LNCaP clone FGC (cell line): Measurements from ENCODE around the gene GRM4.

Source experiments
- DNase-seq: peaks from one replicate; pipeline ENCODE4 v3.0.0-alpha.2; 2011; ENCODE audit warnings: low read depth
- H3K4me3 ChIP-seq: 2 replicates; pipeline ENCODE4 v1.5.1; 2011; ENCODE audit warnings: mild to moderate bottlenecking, low read depth, low read length, control low read depth
- TF ChIP-seq, protein P1 (sequence below): IDR thresholded peaks from 2 replicates; pipeline ENCODE4 v1.5.1; 2012; ENCODE audit warnings: mild to moderate bottlenecking; ENCODE audit not compliant: control insufficient read depth, insufficient read depth; ENCODE audit errors: extremely low read depth

GRM4 gene

GRCh38 chr6:34057191-34057590 is 88.7 kb downstream of the GRM4 start:
- TF ChIP-seq, protein P1, sequence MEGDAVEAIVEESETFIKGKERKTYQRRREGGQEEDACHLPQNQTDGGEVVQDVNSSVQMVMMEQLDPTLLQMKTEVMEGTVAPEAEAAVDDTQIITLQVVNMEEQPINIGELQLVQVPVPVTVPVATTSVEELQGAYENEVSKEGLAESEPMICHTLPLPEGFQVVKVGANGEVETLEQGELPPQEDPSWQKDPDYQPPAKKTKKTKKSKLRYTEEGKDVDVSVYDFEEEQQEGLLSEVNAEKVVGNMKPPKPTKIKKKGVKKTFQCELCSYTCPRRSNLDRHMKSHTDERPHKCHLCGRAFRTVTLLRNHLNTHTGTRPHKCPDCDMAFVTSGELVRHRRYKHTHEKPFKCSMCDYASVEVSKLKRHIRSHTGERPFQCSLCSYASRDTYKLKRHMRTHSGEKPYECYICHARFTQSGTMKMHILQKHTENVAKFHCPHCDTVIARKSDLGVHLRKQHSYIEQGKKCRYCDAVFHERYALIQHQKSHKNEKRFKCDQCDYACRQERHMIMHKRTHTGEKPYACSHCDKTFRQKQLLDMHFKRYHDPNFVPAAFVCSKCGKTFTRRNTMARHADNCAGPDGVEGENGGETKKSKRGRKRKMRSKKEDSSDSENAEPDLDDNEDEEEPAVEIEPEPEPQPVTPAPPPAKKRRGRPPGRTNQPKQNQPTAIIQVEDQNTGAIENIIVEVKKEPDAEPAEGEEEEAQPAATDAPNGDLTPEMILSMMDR: no peak
- DNase-seq: no peak
- no peak overlapping the region for H3K4me3 ChIP-seq

DNA sequence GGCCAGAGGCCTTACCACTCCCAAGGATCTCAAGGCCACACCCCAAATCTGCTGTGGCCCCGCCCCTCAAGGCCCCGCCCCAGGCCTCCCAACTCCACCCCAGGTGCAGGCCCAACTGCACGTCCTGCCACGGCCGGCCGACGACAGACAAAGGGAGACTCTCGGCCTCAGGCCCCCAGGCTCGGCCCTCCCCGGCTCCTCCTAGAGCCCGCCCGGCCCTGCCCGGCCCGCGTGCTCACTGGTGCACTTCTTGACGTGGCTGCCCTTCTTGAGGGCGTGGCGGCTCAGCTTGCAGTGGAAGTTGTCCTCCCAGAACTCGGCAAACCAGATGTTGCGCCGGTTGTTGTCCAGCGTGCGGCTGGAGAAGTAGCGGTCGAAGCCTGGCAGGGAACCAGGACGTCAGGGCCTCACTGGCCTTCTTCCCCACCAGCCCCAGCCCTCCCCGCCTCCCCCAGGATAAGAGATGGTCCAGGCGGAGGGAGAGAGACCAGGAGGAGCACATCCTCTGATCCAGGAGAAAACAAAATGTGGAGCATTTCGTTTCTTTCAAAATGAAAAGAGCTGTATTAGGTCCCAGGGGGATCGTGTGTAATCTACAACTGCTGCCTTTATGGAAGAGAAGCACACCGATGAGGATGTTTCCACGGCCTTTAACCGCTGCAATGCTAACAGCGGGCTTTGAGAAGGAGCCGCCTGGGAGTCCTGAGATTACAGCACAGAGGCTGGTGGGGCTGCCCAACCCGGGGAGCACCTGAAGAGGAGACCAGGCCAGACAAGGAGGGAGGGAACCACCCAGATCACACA is 89.4 kb downstream of the GRM4 start:
- H3K4me3 ChIP-seq: no peak overlapping the region
- TF ChIP-seq, protein P1: no peak
- no peak for DNase-seq

DNA sequence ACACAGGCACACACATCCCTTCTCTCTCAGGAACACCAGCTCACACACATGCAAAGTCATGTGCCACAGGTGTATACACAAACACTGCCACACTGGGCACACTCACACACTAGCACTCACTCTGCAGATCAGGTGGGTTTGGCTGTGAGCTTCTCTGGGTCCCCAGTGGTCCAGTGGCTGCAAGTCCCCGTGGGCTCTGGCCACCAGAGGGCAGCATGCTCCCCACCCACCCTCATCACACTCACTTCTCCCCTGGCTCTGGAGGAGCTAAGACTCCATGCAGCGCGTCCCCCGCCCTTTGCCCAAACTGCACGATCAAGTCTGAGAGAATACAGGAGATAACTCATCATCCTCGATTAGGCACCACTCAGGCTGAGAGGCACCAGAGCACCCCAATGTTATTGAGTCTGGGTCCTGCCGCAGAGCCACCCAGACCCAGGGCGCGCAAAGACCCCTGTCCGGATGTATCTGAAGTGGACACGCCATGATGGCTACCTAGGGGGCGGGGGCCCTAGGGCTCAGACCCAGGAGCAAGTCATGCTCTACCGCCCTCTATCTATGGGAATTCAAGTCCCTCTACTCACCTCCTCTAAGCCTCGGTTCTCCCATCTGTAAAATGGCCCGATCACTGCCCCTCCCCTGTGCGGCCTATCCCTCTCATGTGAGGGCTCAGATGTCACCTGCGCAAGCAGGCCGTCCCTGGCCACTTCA is 90.5 kb downstream of the GRM4 start:
- TF ChIP-seq, protein P1: peak; percentile 82
- no peak for DNase-seq
- no peak overlapping the region for H3K4me3 ChIP-seq

- TF ChIP-seq, protein P1: no peak
Measured at GRCh38 chr6:34053721-34054120, 92.2 kb downstream of the GRM4 start.

GRCh38 chr6:34052918-34053608 is 92.8 kb downstream of the GRM4 start:
- no peak overlapping the region for H3K4me3 ChIP-seq
- TF ChIP-seq, protein P1: no peak
- no peak for DNase-seq

More at GRCh38 chr6:34053721-34054120, 92.2 kb downstream of the GRM4 start:
- no peak for DNase-seq
- H3K4me3 ChIP-seq: no peak overlapping the region

GRCh38 chr6:34052071-34052825 is 93.6 kb downstream of the GRM4 start:
- no peak overlapping the region for H3K4me3 ChIP-seq
- TF ChIP-seq, protein P1: no peak
- no peak for DNase-seq
